SK-N-SH treated with all-trans-retinoic acid at 6 μM for 48 hours (cell line): ENCODE data around the gene SP2.

Source experiments
- ATAC-seq: fragments of 200-7000 bp; cut with Tn5 transposase; 3 replicates; pipeline ENCODE4 v1.9.1; 2020; ENCODE audit warnings: mild to moderate bottlenecking, moderate library complexity
- ARNTL ChIP-seq: fragments of 450-650 bp; formaldehyde crosslinking; IDR thresholded peaks from 2 replicates; pipeline ENCODE4 v1.5.0; 2020; ENCODE audit warnings: low read depth, mild to moderate bottlenecking, moderate library complexity, borderline replicate concordance
- BACH2 ChIP-seq: fragments of 250-450 bp; sonication (Bioruptor Pico); IDR thresholded peaks from 2 replicates; pipeline ENCODE4 v1.9.0; 2021; ENCODE audit warnings: mild to moderate bottlenecking, borderline replicate concordance
- CSDC2 ChIP-seq: fragments of 250-450 bp; sonication (Bioruptor Pico); IDR thresholded peaks from 2 replicates; pipeline ENCODE4 v1.5.0; 2020; ENCODE audit warnings: mild to moderate bottlenecking, moderate library complexity
- CSRNP3 ChIP-seq: fragments of 250-450 bp; sonication (Bioruptor Pico); IDR thresholded peaks from 2 replicates; pipeline ENCODE4 v1.5.1; 2021; ENCODE audit warnings: mild to moderate bottlenecking, moderate library complexity
- ESRRG ChIP-seq: fragments of 250-450 bp; sonication (Bioruptor Pico); IDR thresholded peaks from 2 replicates; pipeline ENCODE4 v1.6.1; 2021; ENCODE audit warnings: mild to moderate bottlenecking
- GLIS3 ChIP-seq: fragments of 250-450 bp; sonication (Bioruptor Pico); IDR thresholded peaks from 2 replicates; pipeline ENCODE4 v1.5.0; 2020; ENCODE audit warnings: mild to moderate bottlenecking, moderate library complexity
- ISL1 ChIP-seq: fragments of 250-450 bp; sonication (Bioruptor Pico); IDR thresholded peaks from 2 replicates; pipeline ENCODE4 v2.1.2; 2022; ENCODE audit warnings: mild to moderate bottlenecking, moderate library complexity
- OSR1 ChIP-seq: fragments of 250-450 bp; sonication (Bioruptor Pico); IDR thresholded peaks from 2 replicates; pipeline ENCODE4 v1.8.0; 2022; ENCODE audit warnings: moderate library complexity, mild to moderate bottlenecking, inconsistent platforms
- PATZ1 ChIP-seq: fragments of 250-450 bp; sonication (Bioruptor Pico); IDR thresholded peaks from 2 replicates; pipeline ENCODE4 v1.8.0; 2020; ENCODE audit warnings: mild to moderate bottlenecking, moderate library complexity, borderline replicate concordance
- PPARA ChIP-seq: fragments of 250-450 bp; sonication (Bioruptor Pico); IDR thresholded peaks from 2 replicates; pipeline ENCODE4 v1.5.0; 2020; ENCODE audit warnings: mild to moderate bottlenecking, borderline replicate concordance
- RARB ChIP-seq: fragments of 250-450 bp; sonication (Bioruptor Pico); IDR thresholded peaks from 2 replicates; pipeline ENCODE4 v1.8.0; 2021; ENCODE audit warnings: mild to moderate bottlenecking, moderate library complexity
- SNAI2 ChIP-seq: fragments of 250-450 bp; sonication (Bioruptor Pico); IDR thresholded peaks from 2 replicates; pipeline ENCODE4 v1.5.0; 2020; ENCODE audit warnings: mild to moderate bottlenecking, moderate library complexity
- TCF4 ChIP-seq: fragments of 250-450 bp; sonication (Bioruptor Pico); IDR thresholded peaks from 2 replicates; pipeline ENCODE4 v1.8.0; 2021; ENCODE audit warnings: mild to moderate bottlenecking, moderate library complexity, borderline replicate concordance
- TSHZ2 ChIP-seq: fragments of 250-450 bp; sonication (Bioruptor Pico); IDR thresholded peaks from 2 replicates; pipeline ENCODE4 v1.5.0; 2020; ENCODE audit warnings: mild to moderate bottlenecking, moderate library complexity
- ZC3H10 ChIP-seq: fragments of 250-450 bp; sonication (Bioruptor Pico); IDR thresholded peaks from 2 replicates; pipeline ENCODE4 v1.5.1; 2021; ENCODE audit warnings: mild to moderate bottlenecking, moderate library complexity
- ZFP3 ChIP-seq: fragments of 250-450 bp; sonication (Bioruptor Pico); IDR thresholded peaks from 2 replicates; pipeline ENCODE4 v1.5.0; 2020; ENCODE audit warnings: mild to moderate bottlenecking, moderate library complexity
- ZFP30 ChIP-seq: fragments of 450-650 bp; formaldehyde crosslinking; IDR thresholded peaks from 2 replicates; pipeline ENCODE4 v1.5.0; 2022; ENCODE audit warnings: mild to moderate bottlenecking, moderate library complexity
- ZNF70 ChIP-seq: fragments of 450-650 bp; formaldehyde crosslinking; IDR thresholded peaks from 2 replicates; pipeline ENCODE4 v1.5.0; 2020; ENCODE audit warnings: mild to moderate bottlenecking, moderate library complexity
- TF ChIP-seq, protein P1 (sequence below): fragments of 250-450 bp; sonication (Bioruptor Pico); IDR thresholded peaks from 2 replicates; pipeline ENCODE4 v1.5.1; 2020; ENCODE audit warnings: low read depth, mild to moderate bottlenecking, moderate library complexity
- TF ChIP-seq, protein P2 (sequence below): fragments of 250-450 bp; sonication (Bioruptor Pico); IDR thresholded peaks from 2 replicates; pipeline ENCODE4 v1.8.0; 2021; ENCODE audit warnings: low read depth, mild to moderate bottlenecking, moderate library complexity, borderline replicate concordance

SP2 gene

GRCh38 chr17:47962901-47963300, 66.9 kb downstream of the SP2 start:
- no peak for TF ChIP-seq BACH2 (CRISPR knock-in tag)
- no peak for TF ChIP-seq ISL1 (CRISPR knock-in tag)
- no peak for TF ChIP-seq OSR1
- TF ChIP-seq, protein P1, sequence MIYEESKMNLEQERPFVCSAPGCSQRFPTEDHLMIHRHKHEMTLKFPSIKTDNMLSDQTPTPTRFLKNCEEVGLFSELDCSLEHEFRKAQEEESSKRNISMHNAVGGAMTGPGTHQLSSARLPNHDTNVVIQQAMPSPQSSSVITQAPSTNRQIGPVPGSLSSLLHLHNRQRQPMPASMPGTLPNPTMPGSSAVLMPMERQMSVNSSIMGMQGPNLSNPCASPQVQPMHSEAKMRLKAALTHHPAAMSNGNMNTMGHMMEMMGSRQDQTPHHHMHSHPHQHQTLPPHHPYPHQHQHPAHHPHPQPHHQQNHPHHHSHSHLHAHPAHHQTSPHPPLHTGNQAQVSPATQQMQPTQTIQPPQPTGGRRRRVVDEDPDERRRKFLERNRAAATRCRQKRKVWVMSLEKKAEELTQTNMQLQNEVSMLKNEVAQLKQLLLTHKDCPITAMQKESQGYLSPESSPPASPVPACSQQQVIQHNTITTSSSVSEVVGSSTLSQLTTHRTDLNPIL (CRISPR knock-in tag): no peak
- TF ChIP-seq RARB: no peak
- TF ChIP-seq PPARA (CRISPR knock-in tag): no peak
- no peak for TF ChIP-seq ZFP30 (CRISPR knock-in tag)
- TF ChIP-seq SNAI2: no peak
- TF ChIP-seq, protein P2, sequence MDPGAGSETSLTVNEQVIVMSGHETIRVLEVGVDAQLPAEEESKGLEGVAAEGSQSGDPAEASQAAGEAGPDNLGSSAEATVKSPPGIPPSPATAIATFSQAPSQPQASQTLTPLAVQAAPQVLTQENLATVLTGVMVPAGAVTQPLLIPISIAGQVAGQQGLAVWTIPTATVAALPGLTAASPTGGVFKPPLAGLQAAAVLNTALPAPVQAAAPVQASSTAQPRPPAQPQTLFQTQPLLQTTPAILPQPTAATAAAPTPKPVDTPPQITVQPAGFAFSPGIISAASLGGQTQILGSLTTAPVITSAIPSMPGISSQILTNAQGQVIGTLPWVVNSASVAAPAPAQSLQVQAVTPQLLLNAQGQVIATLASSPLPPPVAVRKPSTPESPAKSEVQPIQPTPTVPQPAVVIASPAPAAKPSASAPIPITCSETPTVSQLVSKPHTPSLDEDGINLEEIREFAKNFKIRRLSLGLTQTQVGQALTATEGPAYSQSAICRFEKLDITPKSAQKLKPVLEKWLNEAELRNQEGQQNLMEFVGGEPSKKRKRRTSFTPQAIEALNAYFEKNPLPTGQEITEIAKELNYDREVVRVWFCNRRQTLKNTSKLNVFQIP (CRISPR knock-in tag): no peak
- no peak for TF ChIP-seq PATZ1 (CRISPR knock-in tag)
- no peak for TF ChIP-seq ARNTL (CRISPR knock-in tag)
- TF ChIP-seq CSDC2 (CRISPR knock-in tag): no peak
- no peak for TF ChIP-seq CSRNP3 (CRISPR knock-in tag)
- no peak for TF ChIP-seq GLIS3 (CRISPR knock-in tag)
- no peak for TF ChIP-seq ZFP3
- TF ChIP-seq ZNF70 (CRISPR knock-in tag): no peak
- TF ChIP-seq ESRRG (CRISPR knock-in tag): no peak
- no peak for TF ChIP-seq TCF4 (CRISPR knock-in tag)
- TF ChIP-seq, all 23 proteins: peak for 0
- no peak for ATAC-seq

DNA sequence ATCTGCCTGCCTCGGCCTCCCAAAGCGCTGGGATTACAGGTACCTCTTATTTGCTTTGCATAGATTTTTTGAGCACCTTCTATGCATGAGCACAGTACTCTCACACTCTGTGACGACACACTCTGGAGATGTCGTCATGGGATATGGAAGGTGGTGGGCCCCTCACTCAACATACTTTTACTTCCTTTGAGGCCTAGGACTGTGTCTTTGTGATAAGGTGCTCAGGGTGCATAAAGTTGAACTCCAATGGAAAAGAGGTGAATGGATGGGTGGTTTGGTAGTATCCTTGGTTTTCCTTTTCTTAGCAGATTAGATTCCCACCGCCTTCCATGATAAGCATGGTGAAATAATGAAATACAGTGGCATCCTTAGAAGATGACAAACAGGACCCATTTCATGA, 68.8 kb downstream of the SP2 start:
- no peak for ATAC-seq
- TF ChIP-seq TSHZ2 (CRISPR knock-in tag): no peak
- no peak for TF ChIP-seq PATZ1 (CRISPR knock-in tag)
- no peak for TF ChIP-seq ZFP30 (CRISPR knock-in tag)
- no peak for TF ChIP-seq ZFP3
- no peak for TF ChIP-seq ESRRG (CRISPR knock-in tag)
- TF ChIP-seq ZNF70 (CRISPR knock-in tag): no peak
- no peak for TF ChIP-seq CSDC2 (CRISPR knock-in tag)
- no peak for TF ChIP-seq PPARA (CRISPR knock-in tag)
- TF ChIP-seq ZC3H10 (CRISPR knock-in tag): no peak
- TF ChIP-seq, all 23 proteins: peak for 0
